Endothelial cell of umbilical vein (primary cell): ENCODE measurements around the gene HACE1. TPM values are rescaled to one million over a fixed set of nuclear protein-coding genes. Genes with fewer than 3 reads are reported as not detected.

Source experiments
- BruUV-seq: library from RNA; stranded (reverse); fragments of 400-500 nt; replicated peaks from 2 replicates; lab custom pipeline; 2021; lab: Mats Ljungman, UMichigan
- CTCF ChIA-PET: fragments of 300-600, 350-600 bp; sonication (Branson Sonifier 250); formaldehyde crosslinking; loops from one replicate; lab custom pipeline; 2021; ENCODE audit warnings: antibody characterized with exemption, inconsistent platforms; lab: Charles Lee
- POLR2A ChIA-PET: fragments of 300-600, 350-600 bp; sonication (Branson Sonifier 250); formaldehyde crosslinking; loops from one replicate; lab custom pipeline; 2021; ENCODE audit warnings: antibody characterized with exemption, inconsistent platforms; lab: Charles Lee
- DNase-seq: peaks from one replicate; pipeline ENCODE4 v3.0.0-alpha.2; 2011; ENCODE audit warnings: low read depth, low spot score
- FAIRE-seq: peaks from 2 replicates; lab custom pipeline; 2011; peaks lifted over from hg19 to GRCh38; lab: Jason Lieb, UNC
- H2AFZ ChIP-seq: 2 replicates; pipeline ENCODE4 v1.6.0; 2012; ENCODE audit warnings: low read depth, low read length, control low read depth, inconsistent platforms
- H3K27ac ChIP-seq: 2 replicates; pipeline ENCODE4 v1.5.1; 2011; ENCODE audit warnings: low read depth, mild to moderate bottlenecking, control low read depth, low read length, moderate library complexity; ENCODE audit not compliant: insufficient read depth
- H3K27me3 ChIP-seq, 2 experiments: 2 replicates each; pipeline versions ENCODE4 v1.6.0 to v1.6.1; 2011; ENCODE audit warnings: low read length in 2 of 2, mixed read lengths in 1 of 2; ENCODE audit not compliant: control insufficient read depth in 2 of 2, insufficient read depth in 2 of 2
- H3K36me3 ChIP-seq, 2 experiments: 2 replicates in 1 of 2; 3 replicates in 1 of 2; pipeline ENCODE4 v1.5.1; 2011; ENCODE audit warnings: low read length in 2 of 2, mild to moderate bottlenecking in 1 of 2, moderate library complexity in 1 of 2; ENCODE audit not compliant: control insufficient read depth in 2 of 2, insufficient read depth in 2 of 2; ENCODE audit errors: extremely low read depth in 1 of 2
- H3K4me1 ChIP-seq: 3 replicates; pipeline ENCODE4 v1.5.1; 2011; ENCODE audit warnings: mild to moderate bottlenecking, low read length; ENCODE audit not compliant: control insufficient read depth, insufficient read depth; ENCODE audit errors: extremely low read depth
- H3K4me2 ChIP-seq: 2 replicates; pipeline ENCODE4 v1.6.1; 2011; ENCODE audit warnings: low read length, control low read depth, mixed read lengths; ENCODE audit not compliant: insufficient read depth
- H3K4me3 ChIP-seq, 3 experiments: fragments of 200-600 bp in 1 of 3; sonication (generic), shearing (Covaris generic) in 1 of 3; replicated peaks in 1 of 3; 2 replicates each; pipeline ENCODE4 v1.5.1; 2011 to 2016; ENCODE audit warnings: control low read depth in 3 of 3, low read length in 3 of 3, mild to moderate bottlenecking in 2 of 3, inconsistent platforms in 1 of 3, low read depth in 1 of 3, moderate library complexity in 1 of 3; ENCODE audit not compliant: insufficient read depth in 1 of 3
- H3K79me2 ChIP-seq: 2 replicates; pipeline ENCODE4 v1.6.0; 2012; ENCODE audit warnings: low read length, inconsistent platforms; ENCODE audit not compliant: control insufficient read depth, insufficient read depth
- H3K9ac ChIP-seq: replicated peaks from 2 replicates; pipeline ENCODE3; 2011; ENCODE audit warnings: low read length, control low read depth; ENCODE audit not compliant: insufficient read depth; ENCODE audit errors: extremely low read depth
- H3K9me1 ChIP-seq: replicated peaks from 3 replicates; pipeline ENCODE4 v1.6.0; 2011; ENCODE audit warnings: mild to moderate bottlenecking, low read length; ENCODE audit not compliant: control insufficient read depth, insufficient read depth; ENCODE audit errors: extremely low read depth
- H3K9me3 ChIP-seq: replicated peaks from 2 replicates; pipeline ENCODE4 v1.5.1; 2012; ENCODE audit warnings: low read length, inconsistent platforms; ENCODE audit not compliant: control insufficient read depth, insufficient read depth
- H4K20me1 ChIP-seq: replicated peaks from 2 replicates; pipeline ENCODE3; 2011; ENCODE audit warnings: mild to moderate bottlenecking, low read length; ENCODE audit not compliant: control insufficient read depth, insufficient read depth; ENCODE audit errors: extremely low read depth
- CTCF ChIP-seq, 2 donors: IDR thresholded peaks; 1 replicate in 1 of 2; 2 replicates in 1 of 2; pipeline ENCODE4 v1.5.1; 2011; ENCODE audit warnings: low read length in 2 of 2, mild to moderate bottlenecking in 2 of 2, moderate library complexity in 2 of 2, control low read depth in 1 of 2, inconsistent platforms in 1 of 2, low read depth in 1 of 2; ENCODE audit not compliant: insufficient read depth in 1 of 2; ENCODE audit errors: extremely low read depth in 1 of 2
- EZH2 ChIP-seq: IDR thresholded peaks from 2 replicates; pipeline ENCODE4 v1.6.1; 2012; ENCODE audit warnings: borderline replicate concordance, low read depth, mild to moderate bottlenecking, moderate library complexity, low read length, inconsistent platforms; ENCODE audit not compliant: severe bottlenecking
- FOS ChIP-seq: IDR thresholded peaks from 2 replicates; pipeline ENCODE4 v1.6.1; 2011; ENCODE audit warnings: mild to moderate bottlenecking, low read length, moderate library complexity, borderline replicate concordance; ENCODE audit not compliant: insufficient read depth
- GATA2 ChIP-seq: IDR thresholded peaks from 2 replicates; pipeline ENCODE4 v1.7.0; 2011; ENCODE audit warnings: low read depth, mild to moderate bottlenecking, moderate library complexity, mixed read lengths, low read length; ENCODE audit not compliant: insufficient read length, insufficient read depth
- JUN ChIP-seq: IDR thresholded peaks from 2 replicates; pipeline ENCODE4 v1.6.1; 2011; ENCODE audit warnings: borderline replicate concordance, low read depth; ENCODE audit not compliant: insufficient read length, insufficient read depth
- MAX ChIP-seq: IDR thresholded peaks from 2 replicates; pipeline ENCODE4 v1.6.1; 2011; ENCODE audit not compliant: insufficient read depth, insufficient read length
- MYC ChIP-seq: IDR thresholded peaks from one replicate; pipeline ENCODE4 v1.6.1; 2011; ENCODE audit warnings: mild to moderate bottlenecking, low read depth, low read length
- POLR2AphosphoS5 ChIP-seq: IDR thresholded peaks from 2 replicates; pipeline ENCODE4 v1.6.1; 2012; ENCODE audit warnings: low read depth, mild to moderate bottlenecking, control low read depth, low read length, moderate library complexity; ENCODE audit not compliant: insufficient read depth
- dilution Hi-C: fragments of 300-500 bp; cut with MboI; formaldehyde crosslinking; loops from one replicate; pipeline ENCODE4 v1.15.0; 2019; ENCODE audit warnings: low sequenced_read_pairs; ENCODE audit not compliant: extremely low pct_ligation_motif_present
- intact Hi-C: fragments of 100-400 bp; cut with micrococcal nuclease; formaldehyde crosslinking; loops from one replicate; pipeline ENCODE4 v1.10.0; 2022
- polyA plus RNA-seq, 4 experiments: library from polyadenylated mRNA; depleted of rRNA in 3 of 4; stranded (reverse) in 3 of 4; unstranded in 1 of 4; fragments of >200 nt; gene quantifications; 2 replicates each; pipeline versions ENCODE4 v1.2.1 to v1.2.3, GENCODE V29; 2011 to 2012; ENCODE audit warnings: missing spikeins in 1 of 4
- total RNA-seq: library from RNA; stranded (reverse); gene quantifications from 2 replicates; pipeline ENCODE4 v1.2.3, GENCODE V29; 2021

Gene HACE1
- total and polyA plus RNA-seq, 2 donors (not counting 3 experiments of a cell fraction or from before 2014, with no cell fraction given) = 4.9 to 14.8 TPM

- H3K79me2 ChIP-seq = no peaks in the 10 kb centered on the region
- no peaks in the 10 kb centered on the region for H3K36me3 ChIP-seq
- H3K9me1 ChIP-seq = no peaks in the 10 kb centered on the region
- no peaks in the 10 kb centered on the region for H3K4me1 ChIP-seq
- H3K4me2 ChIP-seq = no peak overlapping the region
- BruUV-seq = no TSS peak
- no peaks in the 10 kb centered on the region for H3K9me3 ChIP-seq
- intact Hi-C loops (no loop called here), dilution Hi-C loops (no loop called here)
- no peak overlapping the region for H3K27ac ChIP-seq
- TF ChIP-seq FOS (no peak), EZH2 (no peak), CTCF (IDR thresholded peaks at IDR 0.05; ENCODE audit: extremely low read depth in 1 of 2, insufficient read depth in 1 of 2, low read depth in 1 of 2, low read length in 2 of 2) (no peak), POLR2AphosphoS5 (no peak), JUN (no peak), MAX (no peak), GATA2 (no peak), MYC (no peak)
- no peaks in the 10 kb centered on the region for H4K20me1 ChIP-seq
- no peaks in the 10 kb centered on the region for H3K27me3 ChIP-seq
- CTCF ChIA-PET = interaction anchor here (0.9 to 4.8 kb wide), 6 partner anchors 12 to 92 kb away, joined by 3 to 35 read pairs (median 4); no protein-coding TSS in a partner anchor
- H3K9ac ChIP-seq = no peak overlapping the region
- DNase-seq (no peak), FAIRE-seq (no peak)
- no peak overlapping the region for H3K4me3 ChIP-seq
- peak overlapping the region; percentile 3 for H2AFZ ChIP-seq
- POLR2A ChIA-PET = no interaction called here
Measured at GRCh38 chr6:104684911-104685415, 174.8 kb downstream of the HACE1 start.
